NT2/D1 (cell line): ENCODE results near the gene ASPG.

Experiments
- YY1 ChIP-seq: IDR thresholded peaks from 2 replicates; pipeline ENCODE4 v1.6.1; 2011; ENCODE audit not compliant: insufficient read length, insufficient read depth
- ZNF274 ChIP-seq: IDR thresholded peaks from 2 replicates; pipeline ENCODE4 v1.6.1; 2011; ENCODE audit warnings: mild to moderate bottlenecking, low read depth, low read length

DNA sequence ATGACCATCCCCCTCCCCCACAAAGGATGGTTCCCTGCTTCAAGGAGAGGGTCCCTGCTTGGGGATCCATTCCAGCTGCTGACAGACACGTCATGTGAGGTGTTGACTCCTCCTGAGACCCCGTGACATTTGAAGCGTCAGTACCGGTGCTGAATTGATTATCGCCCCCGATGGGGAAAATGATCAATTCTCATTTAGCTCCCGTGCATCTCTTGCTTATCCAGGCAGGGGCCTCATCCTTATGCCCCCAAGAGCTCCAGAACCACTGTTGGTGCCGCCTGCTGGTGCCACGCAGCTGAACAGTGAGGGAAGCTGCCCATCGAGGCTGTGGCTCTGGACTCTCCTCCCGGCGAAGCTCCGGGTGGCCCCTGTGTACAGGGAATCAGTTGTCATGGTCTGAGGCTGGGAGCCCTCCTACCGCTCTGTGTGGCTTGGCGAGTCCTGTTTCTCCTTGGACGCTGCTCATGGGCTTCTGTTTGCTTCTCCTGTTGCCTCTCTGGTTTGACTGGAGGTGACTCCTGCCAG is 57.5 kb downstream of the ASPG start:
- TF ChIP-seq YY1 (no peak), ZNF274 (no peak)
